Testis (tissue), 3 donors: ENCODE data around the gene PRKAR1B. TPM values are rescaled to one million over a fixed set of nuclear protein-coding genes. Genes with fewer than 3 reads are reported as not detected.

Experiments used
- DNase-seq: peaks from one replicate; pipeline ENCODE4 v3.0.0-alpha.2; 2019
- H3K27ac ChIP-seq, 2 donors: fragments of 200-600 bp; sonication (generic); one replicate each; pipeline ENCODE4 v1.5.1; 2019
- H3K27me3 ChIP-seq: fragments of 200-600 bp; sonication (generic); one replicate; pipeline ENCODE4 v1.5.1; 2019
- H3K36me3 ChIP-seq: fragments of 200-600 bp; sonication (generic); one replicate; pipeline ENCODE4 v1.5.1; 2017; ENCODE audit warnings: low read depth; ENCODE audit errors: missing control alignments
- H3K4me1 ChIP-seq: fragments of 200-600 bp; sonication (generic); one replicate; pipeline ENCODE4 v1.5.1; 2019
- H3K4me3 ChIP-seq, 2 donors: fragments of 200-600 bp; sonication (generic); one replicate each; pipeline ENCODE4 v1.5.1; 2017 to 2019
- H3K9me3 ChIP-seq: fragments of 200-600 bp; sonication (generic); one replicate; pipeline ENCODE4 v1.5.1; 2017
- POLR2A ChIP-seq: fragments of 450-650 bp; IDR thresholded peaks from one replicate; pipeline ENCODE4 v1.6.1; 2017; ENCODE audit warnings: antibody characterized with exemption, mild to moderate bottlenecking, moderate library complexity
- WGBS, 2 donors: methylation state at CpG; one replicate each; pipeline ENCODE4 v1.1.5; 2018; 5-methylcytosine and 5-hydroxymethylcytosine counted together
- intact Hi-C: fragments of 100-400 bp; cut with DNase I; formaldehyde crosslinking; loops from one replicate; pipeline ENCODE4 v1.15.1; 2023; ENCODE audit warnings: low total_unique reads
- polyA plus RNA-seq: library from polyadenylated mRNA; stranded (reverse); fragments of 350-450 nt; fragmentation: Illumina TruSeq; extraction: RNeasy Lipid Tissue Mini Kit (QIAGEN cat#74804); gene quantifications from one replicate; pipeline ENCODE4 v1.2.3, GENCODE V29; 2014; ENCODE audit warnings: low read depth, low replicate concordance; ENCODE audit not compliant: insufficient read depth
- total RNA-seq, 2 donors: library from RNA; depleted of rRNA; stranded (reverse); fragments of >200 nt; gene quantifications; one replicate each; pipeline ENCODE4 v1.2.3, GENCODE V29; 2016
- TF ChIP-seq, protein P1 (sequence below), 3 experiments: fragments of 450-650 bp in 2 of 3; fragments of 200-600 bp in 1 of 3; sonication (generic) in 1 of 3; IDR thresholded peaks; one replicate each; pipeline ENCODE4 v1.5.1; 2016 to 2019; ENCODE audit warnings: antibody characterized with exemption in 3 of 3, mild to moderate bottlenecking in 2 of 3, moderate library complexity in 1 of 3

Gene PRKAR1B
- total and polyA plus RNA-seq, 3 donors from 2014 or later, result 27.8 to 35.7 (median 31.3) TPM

GRCh38 chr7:703049-703448, 24.0 kb downstream of the PRKAR1B start:
- intact Hi-C loops, result no loop called here

DNA sequence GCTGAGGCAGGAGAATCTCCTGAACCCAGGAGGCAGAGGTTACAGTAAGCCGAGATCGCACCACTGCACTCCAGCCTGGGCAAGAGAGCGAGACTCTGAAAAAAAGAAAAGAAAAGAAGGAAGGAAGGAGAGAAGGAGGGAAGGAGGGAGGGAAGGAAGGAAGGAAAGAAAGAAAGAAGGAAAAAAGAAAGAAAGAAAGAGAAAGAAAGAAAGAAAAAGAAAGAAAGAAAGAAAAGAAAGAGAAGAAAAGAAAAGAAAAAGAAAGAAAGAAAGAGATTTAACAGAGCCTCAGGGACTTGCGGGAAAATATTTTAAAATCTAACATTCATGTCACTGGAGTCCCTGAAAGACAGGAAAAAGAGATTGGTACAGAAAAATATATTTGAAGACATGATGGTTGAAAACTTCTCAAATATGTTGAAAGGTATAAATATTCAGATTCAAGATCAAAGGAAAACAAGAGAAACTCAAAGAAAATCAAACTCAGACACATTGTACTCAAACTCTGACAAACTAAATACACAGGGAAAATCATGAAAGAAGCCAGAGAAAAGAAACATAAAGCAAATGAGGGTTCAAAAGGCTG, 25.9 kb downstream of the PRKAR1B start:
- 83 to 100% methylated on average over 4 of the region's 4 CpGs for WGBS, 2 donors
- intact Hi-C loops, result no loop called here
- TF ChIP-seq POLR2A, result no peak
- TF ChIP-seq, protein P1, sequence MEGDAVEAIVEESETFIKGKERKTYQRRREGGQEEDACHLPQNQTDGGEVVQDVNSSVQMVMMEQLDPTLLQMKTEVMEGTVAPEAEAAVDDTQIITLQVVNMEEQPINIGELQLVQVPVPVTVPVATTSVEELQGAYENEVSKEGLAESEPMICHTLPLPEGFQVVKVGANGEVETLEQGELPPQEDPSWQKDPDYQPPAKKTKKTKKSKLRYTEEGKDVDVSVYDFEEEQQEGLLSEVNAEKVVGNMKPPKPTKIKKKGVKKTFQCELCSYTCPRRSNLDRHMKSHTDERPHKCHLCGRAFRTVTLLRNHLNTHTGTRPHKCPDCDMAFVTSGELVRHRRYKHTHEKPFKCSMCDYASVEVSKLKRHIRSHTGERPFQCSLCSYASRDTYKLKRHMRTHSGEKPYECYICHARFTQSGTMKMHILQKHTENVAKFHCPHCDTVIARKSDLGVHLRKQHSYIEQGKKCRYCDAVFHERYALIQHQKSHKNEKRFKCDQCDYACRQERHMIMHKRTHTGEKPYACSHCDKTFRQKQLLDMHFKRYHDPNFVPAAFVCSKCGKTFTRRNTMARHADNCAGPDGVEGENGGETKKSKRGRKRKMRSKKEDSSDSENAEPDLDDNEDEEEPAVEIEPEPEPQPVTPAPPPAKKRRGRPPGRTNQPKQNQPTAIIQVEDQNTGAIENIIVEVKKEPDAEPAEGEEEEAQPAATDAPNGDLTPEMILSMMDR (IDR thresholded peaks at IDR 0.05), result no peak

More at GRCh38 chr7:703049-703448, 24.0 kb downstream of the PRKAR1B start:
- Histone ChIP-seq H3K9me3 (no peaks in the 10 kb centered on the region), H3K27me3 (no peaks in the 10 kb centered on the region), H3K27ac (no peak overlapping the region), H3K36me3 (no peaks in the 10 kb centered on the region), H3K4me1 (peaks cover 7% of the 10 kb centered on the region), H3K4me3 (no peak overlapping the region)
- DNase-seq, result no peak
- WGBS, 2 donors, result 95% methylated on average over 3 of the region's 3 CpGs
- TF ChIP-seq POLR2A, result no peak
- TF ChIP-seq, protein P1 (IDR thresholded peaks at IDR 0.05), result no peak

GRCh38 chr7:699476-700170, 27.5 kb downstream of the PRKAR1B start:
- no peak for DNase-seq
- intact Hi-C loops, result no loop called here
- H3K27ac ChIP-seq, result no peak overlapping the region
- no peak overlapping the region for H3K4me3 ChIP-seq
- no peaks in the 10 kb centered on the region for H3K27me3 ChIP-seq
- no peaks in the 10 kb centered on the region for H3K36me3 ChIP-seq
- H3K4me1 ChIP-seq, result peaks cover 7% of the 10 kb centered on the region
- H3K9me3 ChIP-seq, result no peaks in the 10 kb centered on the region
- 63 to 72% methylated on average over 17 of the region's 17 CpGs for WGBS, 2 donors
- TF ChIP-seq, protein P1 (IDR thresholded peaks at IDR 0.05), result no peak
- TF ChIP-seq POLR2A, result no peak

More for the DNA sequence above, 25.9 kb downstream of the PRKAR1B start:
- Histone ChIP-seq H3K27ac (no peak overlapping the region), H3K9me3 (no peaks in the 10 kb centered on the region), H3K27me3 (no peaks in the 10 kb centered on the region), H3K36me3 (no peaks in the 10 kb centered on the region), H3K4me3 (no peak overlapping the region), H3K4me1 (peaks cover 7% of the 10 kb centered on the region)
- DNase-seq, result no peak

DNA sequence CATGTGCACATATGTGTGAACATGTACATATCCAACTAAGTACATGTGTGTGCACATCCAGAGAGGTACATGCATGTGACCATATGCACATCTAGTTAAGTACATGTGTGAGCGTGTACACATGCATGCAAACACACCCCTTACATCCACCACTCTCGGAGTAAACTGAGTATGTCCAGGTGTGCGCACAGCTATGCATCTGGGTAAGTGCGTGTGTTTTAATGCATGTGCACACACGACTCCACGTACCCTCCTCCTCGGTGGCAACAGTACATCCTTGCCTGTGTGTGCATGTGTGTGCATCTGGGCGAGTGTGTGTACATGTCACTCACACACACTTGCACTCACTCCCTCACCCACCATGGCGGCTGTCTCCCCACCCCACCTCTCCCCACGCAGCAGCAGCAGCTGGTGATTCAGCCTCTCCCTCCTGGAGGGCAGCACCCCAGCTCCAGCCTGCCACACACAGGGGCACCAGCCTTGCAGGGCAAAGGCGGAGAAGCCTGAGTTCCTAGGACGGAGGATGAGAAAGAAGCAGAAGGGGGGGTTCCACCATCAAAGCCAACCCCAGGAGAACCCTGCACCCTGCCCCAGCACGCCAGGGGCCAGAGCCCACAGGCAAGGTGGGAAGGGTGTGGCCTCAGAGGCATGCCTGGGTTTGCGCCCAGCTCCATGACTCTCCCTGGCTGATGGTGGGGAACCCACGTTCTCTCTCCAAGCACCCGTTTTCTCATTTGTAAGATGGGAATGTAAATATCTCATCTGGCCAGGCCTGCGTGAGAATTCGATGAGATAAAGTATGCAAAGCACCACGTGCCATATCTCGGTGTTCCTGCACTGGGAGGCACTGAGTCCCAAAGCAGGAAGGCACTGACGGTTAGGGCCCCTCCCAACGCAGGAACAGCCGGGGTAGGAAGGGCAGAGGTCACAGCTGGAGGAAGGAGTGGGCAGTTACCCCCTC, 28.3 kb downstream of the PRKAR1B start:
- no peak for DNase-seq
- WGBS, 2 donors, result 68 to 74% methylated on average over 21 to 23 of the region's 23 CpGs
- peaks cover 7% of the 10 kb centered on the region for H3K4me1 ChIP-seq

More for the DNA sequence above, 28.3 kb downstream of the PRKAR1B start:
- TF ChIP-seq, protein P1 (IDR thresholded peaks at IDR 0.05), result no peak
- no peak for TF ChIP-seq POLR2A
- H3K4me3 ChIP-seq, result no peak overlapping the region
- no peaks in the 10 kb centered on the region for H3K9me3 ChIP-seq
- intact Hi-C loops, result no loop called here
- H3K36me3 ChIP-seq, result no peaks in the 10 kb centered on the region
- H3K27me3 ChIP-seq, result no peaks in the 10 kb centered on the region
- H3K27ac ChIP-seq, result no peak overlapping the region
